HCT116 (cell line): Measurements from ENCODE around the gene APBB2. TPM values are rescaled to one million over a fixed set of nuclear protein-coding genes. Genes with fewer than 3 reads are reported as not detected.
A peak's percentile ranks its signal among the peaks of the same experiment; 100 is the strongest.
"Not testable (repeated sequence)": the region's sequence is repeated elsewhere in the genome, so short reads cannot be mapped to it uniquely, and the experiment has no call there.

Source experiments
- ATAC-seq: fragments of 200-7000 bp; cut with Tn5 transposase; 2 replicates; pipeline ENCODE4 v1.9.1; 2020; ENCODE audit warnings: mild to moderate bottlenecking, moderate library complexity
- BruUV-seq: library from RNA; stranded (reverse); fragments of 400-500 nt; replicated peaks from 2 replicates; lab custom pipeline; 2021; lab: Mats Ljungman, UMichigan
- CTCF ChIA-PET: fragments of 300-600 bp; sonication (Branson Sonifier 250); formaldehyde crosslinking; loops from one replicate; lab custom pipeline; 2021; ENCODE audit warnings: antibody characterized with exemption; lab: Charles Lee
- POLR2A ChIA-PET: fragments of 300-600, 350-600 bp; sonication (Branson Sonifier 250); formaldehyde crosslinking; loops from one replicate; lab custom pipeline; 2021; ENCODE audit warnings: antibody characterized with exemption; lab: Charles Lee
- RAD21 ChIA-PET, 2 experiments: fragments of 300-600 bp; sonication (Branson Sonifier 250); formaldehyde crosslinking; loops; one replicate each; lab custom pipeline; 2023; ENCODE audit warnings: low total read pairs in 2 of 2; ENCODE audit not compliant: uncharacterized antibody in 2 of 2, unreplicated experiment in 2 of 2, low non-redundant PET in 1 of 2; lab: Charles Lee
- DNase-seq: peaks from one replicate; pipeline ENCODE4 v3.0.0-alpha.2; 2010; ENCODE audit warnings: low read depth, low spot score
- H2AFZ ChIP-seq: fragments of 200-600 bp; shearing (Covaris generic), sonication (generic); 2 replicates; pipeline ENCODE4 v1.6.1; 2017; ENCODE audit warnings: low read depth, mixed run types, mixed read lengths, antibody characterized with exemption, low read length; ENCODE audit not compliant: poor library complexity, severe bottlenecking
- H3K27ac ChIP-seq: 2 replicates; pipeline ENCODE4 v1.5.1; 2012; ENCODE audit warnings: low read depth, low read length
- H3K27me3 ChIP-seq: fragments of 200-600 bp; sonication (generic); 2 replicates; pipeline ENCODE4 v1.6.1; 2016; ENCODE audit warnings: mixed run types, low read length, mixed read lengths; ENCODE audit not compliant: insufficient read depth
- H3K36me3 ChIP-seq, 2 experiments: fragments of 200-500 bp in 1 of 2; fragments of 200-600 bp in 1 of 2; sonication (Bioruptor generic) in 1 of 2; sonication (generic) in 1 of 2; 2 replicates each; pipeline versions ENCODE4 v1.5.1 to v1.6.1; 2014 to 2016; ENCODE audit warnings: low read length in 2 of 2, inconsistent platforms in 1 of 2, mixed read lengths in 1 of 2, mixed run types in 1 of 2; ENCODE audit not compliant: insufficient read depth in 2 of 2, control insufficient read depth in 1 of 2
- H3K4me1 ChIP-seq, 2 experiments: fragments of 200-600 bp in 1 of 2; sonication (generic) in 1 of 2; 2 replicates each; pipeline versions ENCODE4 v1.5.1 to v1.6.1; 2012 to 2017; ENCODE audit warnings: low read length in 2 of 2, inconsistent platforms in 1 of 2, mild to moderate bottlenecking in 1 of 2, mixed read lengths in 1 of 2, mixed run types in 1 of 2, moderate library complexity in 1 of 2; ENCODE audit not compliant: insufficient read depth in 2 of 2, control insufficient read depth in 1 of 2
- H3K4me2 ChIP-seq: fragments of 200-600 bp; sonication (generic); 2 replicates; pipeline ENCODE4 v1.6.1; 2017; ENCODE audit warnings: mixed run types, low read length, mixed read lengths
- H3K4me3 ChIP-seq, 2 experiments: fragments of 200-600 bp in 1 of 2; sonication (generic) in 1 of 2; replicated peaks in 1 of 2; 2 replicates each; pipeline ENCODE4 v1.5.1; 2011 to 2016; ENCODE audit warnings: low read length in 2 of 2, control low read depth in 1 of 2, low read depth in 1 of 2, mild to moderate bottlenecking in 1 of 2, mixed read lengths in 1 of 2, mixed run types in 1 of 2
- H3K79me2 ChIP-seq: fragments of 200-600 bp; sonication (generic); 2 replicates; pipeline ENCODE4 v1.6.1; 2017; ENCODE audit warnings: mild to moderate bottlenecking, mixed run types, low read length, moderate library complexity, mixed read lengths; ENCODE audit not compliant: insufficient read depth
- H3K9ac ChIP-seq: fragments of 200-600 bp; sonication (generic); 2 replicates; pipeline ENCODE4 v1.6.1; 2016; ENCODE audit warnings: low read length, mixed read lengths
- H3K9me2 ChIP-seq: fragments of 200-600 bp; sonication (generic), shearing (Covaris generic); 2 replicates; pipeline ENCODE4 v1.6.1; 2017; ENCODE audit warnings: mixed run types, mild to moderate bottlenecking, moderate library complexity; ENCODE audit not compliant: insufficient read depth
- H3K9me3 ChIP-seq, 2 experiments: fragments of 200-500 bp in 1 of 2; fragments of 200-600 bp in 1 of 2; sonication (Bioruptor generic) in 1 of 2; sonication (generic) in 1 of 2; 2 replicates each; pipeline ENCODE4 v1.6.1; 2014 to 2017; ENCODE audit warnings: low read length in 2 of 2, mixed read lengths in 2 of 2, inconsistent platforms in 1 of 2, low read depth in 1 of 2, mild to moderate bottlenecking in 1 of 2, mixed run types in 1 of 2, moderate library complexity in 1 of 2; ENCODE audit not compliant: control insufficient read depth in 1 of 2, insufficient read depth in 1 of 2
- H4K20me1 ChIP-seq: fragments of 200-600 bp; sonication (generic), shearing (Covaris generic); 2 replicates; pipeline ENCODE4 v1.6.1; 2017; ENCODE audit warnings: mixed run types, mild to moderate bottlenecking, moderate library complexity; ENCODE audit not compliant: insufficient read depth
- ATF3 ChIP-seq: IDR thresholded peaks from 2 replicates; pipeline ENCODE4 v1.6.1; 2012
- CBX3 ChIP-seq: IDR thresholded peaks from 2 replicates; pipeline ENCODE4 v1.6.1; 2012; ENCODE audit warnings: low read depth
- CTCF ChIP-seq, 3 experiments: fragments of 200-600 bp in 1 of 3; sonication (generic) in 1 of 3; IDR thresholded peaks in 2 of 3; conservative IDR thresholded peaks in 1 of 3; 2 replicates each; pipeline ENCODE4 v1.5.1; 2012 to 2017; ENCODE audit warnings: low read depth in 2 of 3, low read length in 2 of 3, antibody characterized with exemption in 1 of 3, borderline replicate concordance in 1 of 3, control low read depth in 1 of 3, mild to moderate bottlenecking in 1 of 3, mixed read lengths in 1 of 3, mixed run types in 1 of 3, moderate library complexity in 1 of 3; ENCODE audit not compliant: insufficient read depth in 1 of 3
- RAD21 ChIP-seq: IDR thresholded peaks from 2 replicates; pipeline ENCODE4 v1.6.1; 2012; ENCODE audit warnings: low read depth, mild to moderate bottlenecking
- REST ChIP-seq: IDR thresholded peaks from 2 replicates; pipeline ENCODE4 v1.6.1; 2012; ENCODE audit warnings: low read depth
- intact Hi-C: fragments of 100-400 bp; cut with micrococcal nuclease; formaldehyde crosslinking; loops from 2 replicates; pipeline ENCODE4 v1.10.0; 2022
- total RNA-seq: library from RNA; stranded (reverse); gene quantifications from one replicate; pipeline ENCODE4 v1.2.1, GENCODE V29; 2021; ENCODE audit not compliant: unreplicated experiment

APBB2 gene
- total RNA-seq, 1 experiment from 2014 or later: 72.5 TPM

GRCh38 chr4:40900531-40900930 is 313.8 kb downstream of the APBB2 start:
- H3K4me2 ChIP-seq, H2AFZ ChIP-seq, H3K9ac ChIP-seq, H3K9me2 ChIP-seq, H3K27me3 ChIP-seq, H3K4me3 ChIP-seq, H3K36me3 ChIP-seq, H3K9me3 ChIP-seq, DNase-seq, BruUV-seq, H3K27ac ChIP-seq, H3K79me2 ChIP-seq, RAD21 ChIA-PET, ATAC-seq, H4K20me1 ChIP-seq, POLR2A ChIA-PET: not testable (repeated sequence)
- peaks cover 0 to 16% of the 10 kb centered on the region in 2 experiments; a peak in 2 of 4 replicates for H3K4me1 ChIP-seq
- intact Hi-C loops: loop anchor here (10.0 kb wide), 1 partner anchor 764 kb away; no protein-coding TSS in a partner anchor
- CTCF ChIA-PET: interaction anchor here (0.7 to 0.9 kb wide), 3 partner anchors 8 to 60 kb away, joined by 3 to 4 read pairs (median 3); no protein-coding TSS in a partner anchor

- BruUV-seq: no TSS peak
- no peaks in the 10 kb centered on the region for H4K20me1 ChIP-seq
- ChIA-PET CTCF (interaction anchor here (0.7 to 2.6 kb wide), 10 partner anchors 9 to 163 kb away, joined by 3 to 14 read pairs (median 4); no protein-coding TSS in a partner anchor), POLR2A (no interaction called here), RAD21 (no interaction called here)
- ATAC-seq: peak; percentile 85
- H3K9me2 ChIP-seq: no peaks in the 10 kb centered on the region
- H3K27ac ChIP-seq: no peak overlapping the region
- H3K4me1 ChIP-seq: peaks cover 0 to 16% of the 10 kb centered on the region in 2 experiments; a peak in 2 of 4 replicates
- H3K36me3 ChIP-seq: peaks cover 0 to 6% of the 10 kb centered on the region in 2 experiments; a peak in 1 of 4 replicates
- H2AFZ ChIP-seq: no peak overlapping the region
- H3K27me3 ChIP-seq: no peaks in the 10 kb centered on the region
- TF ChIP-seq CBX3 (0 out of 2 replicates have a peak, but pooled peaks have one; percentile 25), CTCF (IDR thresholded peaks at IDR 0.05 in 2 of 3, conservative IDR thresholded peaks at IDR 0.05 in 1 of 3; ENCODE audit: borderline replicate concordance in 1 of 3, insufficient read depth in 1 of 3, low read depth in 2 of 3, low read length in 2 of 3) (peak; percentile 50 to 80 (median 79); a peak in 5 of 6 replicates), RAD21 (peak; percentile 44), REST (no peak), ATF3 (no peak)
- H3K4me2 ChIP-seq: peak overlapping the region; percentile 22; the same call in 1 of the 2 replicates
- H3K4me3 ChIP-seq: no peak overlapping the region
- no peaks in the 10 kb centered on the region for H3K79me2 ChIP-seq
- peak; percentile 40 for DNase-seq
- H3K9me3 ChIP-seq: no peaks in the 10 kb centered on the region
- intact Hi-C loops: loop anchor here (1.0 kb wide), 2 partner anchors 56 to 160 kb away; no protein-coding TSS in a partner anchor
- H3K9ac ChIP-seq: no peak overlapping the region
Measured at GRCh38 chr4:40897557-40898203, 316.7 kb downstream of the APBB2 start.
